BJ (cell line): Measurements from ENCODE around the gene IKBKE. TPM values are rescaled to one million over a fixed set of nuclear protein-coding genes. Genes with fewer than 3 reads are reported as not detected.

ENCODE experiments used
- CTCF ChIA-PET: fragments of 350-600 bp; formaldehyde crosslinking; extraction: SDS; loops from one replicate; lab custom pipeline; 2021; ENCODE audit warnings: antibody characterized with exemption, inconsistent platforms; lab: Yijun Ruan, JAX
- POLR2A ChIA-PET: fragments of 300-600 bp; sonication (Branson Sonifier 250); formaldehyde crosslinking; extraction: SDS; loops from one replicate; lab custom pipeline; 2021; ENCODE audit warnings: antibody characterized with exemption; lab: Charles Lee
- DNase-seq: peaks from one replicate; pipeline ENCODE4 v3.0.0-alpha.2; 2011; ENCODE audit warnings: low read depth
- H3K27me3 ChIP-seq: 2 replicates; pipeline ENCODE4 v1.6.0; 2011; ENCODE audit warnings: low read length; ENCODE audit not compliant: control insufficient read depth, insufficient read depth
- H3K36me3 ChIP-seq: 2 replicates; pipeline ENCODE4 v1.5.1; 2011; ENCODE audit warnings: low read length; ENCODE audit not compliant: control insufficient read depth, insufficient read depth
- H3K4me3 ChIP-seq: 2 replicates; pipeline ENCODE4 v1.5.1; 2011; ENCODE audit warnings: low read depth, mild to moderate bottlenecking, control low read depth, low read length
- polyA plus RNA-seq: library from polyadenylated mRNA; depleted of rRNA; stranded (reverse); fragments of >200 nt; gene quantifications from 2 replicates; pipeline ENCODE4 v1.2.3, GENCODE V29; 2011
- TF ChIP-seq, protein P1 (sequence below): IDR thresholded peaks from 2 replicates; pipeline ENCODE4 v1.5.1; 2011; ENCODE audit warnings: low read depth, mild to moderate bottlenecking, control low read depth, inconsistent platforms, low read length, moderate library complexity; ENCODE audit not compliant: insufficient read depth

IKBKE gene
- polyA plus RNA-seq, 1 experiment: 23.0 TPM

DNA sequence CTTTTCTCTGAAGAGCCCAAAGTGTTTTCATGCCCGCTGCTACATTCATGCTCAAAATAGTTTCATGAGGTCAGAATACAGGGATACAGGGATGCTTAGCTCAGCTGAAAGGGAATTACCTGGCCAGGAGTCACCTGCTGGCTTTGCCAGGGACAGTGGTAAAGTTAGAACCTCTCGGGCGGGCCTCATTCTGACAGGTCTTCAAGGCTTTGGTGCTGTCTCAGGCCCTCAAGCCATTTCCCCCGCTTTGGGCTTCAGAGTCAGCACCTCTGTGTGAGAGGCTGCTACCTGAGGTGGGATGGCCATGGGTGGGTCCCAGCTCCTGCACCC lies 42.5 kb downstream of the IKBKE start:
- H3K4me3 ChIP-seq: no peak overlapping the region
- CTCF ChIA-PET: interaction anchor here (0.5 to 2.4 kb wide), 7 partner anchors 9 to 71 kb away, joined by 3 to 8 read pairs (median 4); partner anchors contain the start of gene IKBKE
- POLR2A ChIA-PET: interaction anchor here (0.5 kb wide), 1 partner anchor 14 kb away, joined by 3 read pairs; no protein-coding TSS in a partner anchor
- TF ChIP-seq, protein P1, sequence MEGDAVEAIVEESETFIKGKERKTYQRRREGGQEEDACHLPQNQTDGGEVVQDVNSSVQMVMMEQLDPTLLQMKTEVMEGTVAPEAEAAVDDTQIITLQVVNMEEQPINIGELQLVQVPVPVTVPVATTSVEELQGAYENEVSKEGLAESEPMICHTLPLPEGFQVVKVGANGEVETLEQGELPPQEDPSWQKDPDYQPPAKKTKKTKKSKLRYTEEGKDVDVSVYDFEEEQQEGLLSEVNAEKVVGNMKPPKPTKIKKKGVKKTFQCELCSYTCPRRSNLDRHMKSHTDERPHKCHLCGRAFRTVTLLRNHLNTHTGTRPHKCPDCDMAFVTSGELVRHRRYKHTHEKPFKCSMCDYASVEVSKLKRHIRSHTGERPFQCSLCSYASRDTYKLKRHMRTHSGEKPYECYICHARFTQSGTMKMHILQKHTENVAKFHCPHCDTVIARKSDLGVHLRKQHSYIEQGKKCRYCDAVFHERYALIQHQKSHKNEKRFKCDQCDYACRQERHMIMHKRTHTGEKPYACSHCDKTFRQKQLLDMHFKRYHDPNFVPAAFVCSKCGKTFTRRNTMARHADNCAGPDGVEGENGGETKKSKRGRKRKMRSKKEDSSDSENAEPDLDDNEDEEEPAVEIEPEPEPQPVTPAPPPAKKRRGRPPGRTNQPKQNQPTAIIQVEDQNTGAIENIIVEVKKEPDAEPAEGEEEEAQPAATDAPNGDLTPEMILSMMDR: no peak
- peaks cover 6% of the 10 kb centered on the region; the same call in 1 of the 2 replicates for H3K27me3 ChIP-seq
- no peak for DNase-seq
- H3K36me3 ChIP-seq: no peaks in the 10 kb centered on the region

DNA sequence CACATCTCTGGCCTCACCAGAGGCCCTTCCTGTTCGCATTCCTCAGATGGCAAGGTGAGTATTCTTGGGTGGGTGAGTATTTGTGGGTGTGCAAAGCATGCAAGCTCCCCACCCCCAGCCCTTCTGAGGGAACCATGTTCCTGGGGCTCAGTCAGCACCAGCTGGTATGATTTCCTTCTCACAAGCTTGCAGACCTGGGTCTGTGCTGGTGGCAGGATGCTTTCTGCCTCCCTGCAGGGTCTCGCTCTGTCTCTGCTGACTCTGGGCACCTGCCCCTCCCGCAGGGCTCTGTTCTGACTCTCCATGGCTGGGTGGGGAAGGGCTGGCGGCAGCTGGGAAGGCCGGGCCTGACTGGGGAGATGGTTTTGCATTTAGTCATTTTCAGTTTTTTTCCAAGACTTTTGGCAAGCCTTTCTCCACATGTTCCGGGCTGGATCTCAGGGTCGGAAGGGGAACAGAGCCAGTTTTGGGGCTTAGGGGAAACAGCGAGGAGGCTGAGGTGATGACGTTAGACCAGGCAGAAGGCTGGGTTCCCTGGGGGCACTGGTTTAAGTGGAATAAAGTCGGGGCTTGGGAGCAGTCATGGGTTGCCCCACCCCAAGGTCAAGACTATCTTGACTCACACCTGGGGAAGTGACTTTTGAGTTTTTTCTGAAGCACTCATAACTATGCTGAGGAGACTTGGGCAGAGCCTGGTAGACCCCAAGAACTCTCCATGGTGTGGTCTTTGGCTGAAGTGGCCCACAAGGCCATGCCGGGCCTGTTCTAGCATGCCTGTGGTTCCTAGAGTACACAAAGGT lies 43.2 kb downstream of the IKBKE start:
- DNase-seq: peak; percentile 61
- H3K27me3 ChIP-seq: peaks cover 3% of the 10 kb centered on the region
- no peaks in the 10 kb centered on the region for H3K36me3 ChIP-seq
- TF ChIP-seq, protein P1: no peak
- ChIA-PET POLR2A (interaction anchor here (0.5 kb wide), 1 partner anchor 15 kb away, joined by 3 read pairs; no protein-coding TSS in a partner anchor), CTCF (interaction anchor here (0.5 to 2.4 kb wide), 7 partner anchors 9 to 71 kb away, joined by 3 to 8 read pairs (median 4); partner anchors contain the start of gene IKBKE)
- H3K4me3 ChIP-seq: no peak overlapping the region

DNA sequence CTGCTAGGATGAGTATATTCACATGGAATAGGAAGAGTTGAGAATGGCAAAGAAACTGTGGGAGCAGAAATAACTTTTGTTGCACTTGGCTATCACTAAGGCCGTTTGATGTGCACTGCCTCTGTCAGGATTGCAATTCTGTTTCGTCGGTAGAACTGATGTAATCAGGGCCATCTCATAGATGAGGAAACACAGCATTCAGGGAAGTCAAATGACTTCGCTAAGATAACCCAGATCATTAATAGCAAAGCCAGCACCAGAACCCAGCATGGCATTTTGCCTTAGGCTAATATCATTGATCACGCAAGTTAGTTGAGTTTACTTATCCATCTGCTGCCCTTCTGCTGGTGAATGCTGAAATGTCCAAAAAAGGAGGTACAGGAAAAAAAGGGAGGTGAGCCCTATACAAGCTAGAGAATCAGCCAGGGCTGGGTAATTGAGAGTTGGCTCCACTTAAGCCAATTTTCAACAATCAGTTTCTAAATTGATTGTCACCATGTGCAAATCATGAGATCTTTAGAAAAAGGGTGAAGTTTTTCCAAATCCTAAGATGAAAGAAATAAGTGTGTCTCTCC lies 44.6 kb downstream of the IKBKE start:
- H3K27me3 ChIP-seq: peaks cover 3% of the 10 kb centered on the region
- H3K36me3 ChIP-seq: no peaks in the 10 kb centered on the region

DNA sequence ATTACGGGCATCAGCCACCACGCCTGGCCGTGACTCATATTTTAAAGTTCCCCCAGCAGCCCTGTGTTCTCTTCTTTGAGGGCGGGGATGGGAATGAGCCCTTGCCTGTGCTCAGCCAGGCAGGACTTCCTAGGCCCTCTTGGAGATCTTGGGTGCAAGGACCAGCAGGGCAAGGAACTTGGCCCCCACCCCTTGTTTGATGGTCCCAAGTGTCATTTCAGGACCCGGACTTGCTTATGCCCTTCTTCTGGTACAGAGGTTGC lies 46.4 kb downstream of the IKBKE start:
- DNase-seq: no peak
- POLR2A ChIA-PET: no interaction called here
- Histone ChIP-seq H3K4me3 (no peak overlapping the region), H3K27me3 (no peaks in the 10 kb centered on the region; the same call in 1 of the 2 replicates), H3K36me3 (no peaks in the 10 kb centered on the region)
- TF ChIP-seq, protein P1: no peak
- CTCF ChIA-PET: interaction anchor here (1.5 to 2.3 kb wide), 2 partner anchors 9 to 28 kb away, joined by 4 to 7 read pairs; partner anchors contain the start of gene RASSF5

More for the DNA sequence above, 44.6 kb downstream of the IKBKE start:
- no peak overlapping the region for H3K4me3 ChIP-seq
- DNase-seq: no peak
- POLR2A ChIA-PET: no interaction called here
- TF ChIP-seq, protein P1: no peak
- CTCF ChIA-PET: interaction anchor here (0.7 to 2.3 kb wide), 5 partner anchors 7 to 70 kb away, joined by 3 to 7 read pairs (median 4); partner anchors contain the start of gene RASSF5

DNA sequence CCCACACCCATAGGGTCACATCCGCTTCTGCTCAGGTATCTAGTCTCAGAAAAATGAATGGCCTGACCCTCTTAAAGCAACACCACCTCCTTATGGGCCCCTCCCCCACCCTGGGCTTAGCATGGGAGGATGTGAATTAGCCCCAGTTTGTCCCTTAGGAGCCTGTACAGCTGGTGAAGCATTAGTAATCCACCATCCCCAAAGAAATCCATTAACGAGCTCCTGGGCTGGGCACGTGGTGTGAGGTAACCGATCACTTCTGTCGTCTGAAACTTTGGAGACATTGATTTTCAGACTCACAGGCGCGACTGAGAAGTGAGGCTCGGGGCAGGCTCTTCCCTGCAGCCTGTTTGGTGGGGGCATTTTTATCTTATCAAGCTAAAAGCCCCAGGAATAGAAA lies 47.5 kb downstream of the IKBKE start:
- H3K4me3 ChIP-seq: no peak overlapping the region
- CTCF ChIA-PET: interaction anchor here (0.9 to 1.7 kb wide), 3 partner anchors 9 to 66 kb away, joined by 3 to 6 read pairs (median 3); no protein-coding TSS in a partner anchor
- no peaks in the 10 kb centered on the region for H3K36me3 ChIP-seq
- TF ChIP-seq, protein P1: no peak
- POLR2A ChIA-PET: no interaction called here
- no peaks in the 10 kb centered on the region; the same call in 1 of the 2 replicates for H3K27me3 ChIP-seq
- no peak for DNase-seq
